Endothelial cell of umbilical vein (primary cell): Measurements from ENCODE around the gene PPM1E. TPM values are rescaled to one million over a fixed set of nuclear protein-coding genes. Genes with fewer than 3 reads are reported as not detected.
A peak's percentile ranks its signal among the peaks of the same experiment; 100 is the strongest.

Experiments used
- BruUV-seq: library from RNA; stranded (reverse); fragments of 400-500 nt; replicated peaks from 2 replicates; lab custom pipeline; 2021; lab: Mats Ljungman, UMichigan
- CTCF ChIA-PET: fragments of 300-600, 350-600 bp; sonication (Branson Sonifier 250); formaldehyde crosslinking; loops from one replicate; lab custom pipeline; 2021; ENCODE audit warnings: antibody characterized with exemption, inconsistent platforms; lab: Charles Lee
- POLR2A ChIA-PET: fragments of 300-600, 350-600 bp; sonication (Branson Sonifier 250); formaldehyde crosslinking; loops from one replicate; lab custom pipeline; 2021; ENCODE audit warnings: antibody characterized with exemption, inconsistent platforms; lab: Charles Lee
- DNase-seq: peaks from one replicate; pipeline ENCODE4 v3.0.0-alpha.2; 2011; ENCODE audit warnings: low read depth, low spot score
- FAIRE-seq: peaks from 2 replicates; lab custom pipeline; 2011; peaks lifted over from hg19 to GRCh38; lab: Jason Lieb, UNC
- H2AFZ ChIP-seq: 2 replicates; pipeline ENCODE4 v1.6.0; 2012; ENCODE audit warnings: low read depth, low read length, control low read depth, inconsistent platforms
- H3K27ac ChIP-seq: 2 replicates; pipeline ENCODE4 v1.5.1; 2011; ENCODE audit warnings: low read depth, mild to moderate bottlenecking, control low read depth, low read length, moderate library complexity; ENCODE audit not compliant: insufficient read depth
- H3K27me3 ChIP-seq, 2 experiments: 2 replicates each; pipeline versions ENCODE4 v1.6.0 to v1.6.1; 2011; ENCODE audit warnings: low read length in 2 of 2, mixed read lengths in 1 of 2; ENCODE audit not compliant: control insufficient read depth in 2 of 2, insufficient read depth in 2 of 2
- H3K36me3 ChIP-seq, 2 experiments: 2 replicates in 1 of 2; 3 replicates in 1 of 2; pipeline ENCODE4 v1.5.1; 2011; ENCODE audit warnings: low read length in 2 of 2, mild to moderate bottlenecking in 1 of 2, moderate library complexity in 1 of 2; ENCODE audit not compliant: control insufficient read depth in 2 of 2, insufficient read depth in 2 of 2; ENCODE audit errors: extremely low read depth in 1 of 2
- H3K4me1 ChIP-seq: 3 replicates; pipeline ENCODE4 v1.5.1; 2011; ENCODE audit warnings: mild to moderate bottlenecking, low read length; ENCODE audit not compliant: control insufficient read depth, insufficient read depth; ENCODE audit errors: extremely low read depth
- H3K4me2 ChIP-seq: 2 replicates; pipeline ENCODE4 v1.6.1; 2011; ENCODE audit warnings: low read length, control low read depth, mixed read lengths; ENCODE audit not compliant: insufficient read depth
- H3K4me3 ChIP-seq, 3 experiments: fragments of 200-600 bp in 1 of 3; sonication (generic), shearing (Covaris generic) in 1 of 3; replicated peaks in 1 of 3; 2 replicates each; pipeline ENCODE4 v1.5.1; 2011 to 2016; ENCODE audit warnings: control low read depth in 3 of 3, low read length in 3 of 3, mild to moderate bottlenecking in 2 of 3, inconsistent platforms in 1 of 3, low read depth in 1 of 3, moderate library complexity in 1 of 3; ENCODE audit not compliant: insufficient read depth in 1 of 3
- H3K79me2 ChIP-seq: 2 replicates; pipeline ENCODE4 v1.6.0; 2012; ENCODE audit warnings: low read length, inconsistent platforms; ENCODE audit not compliant: control insufficient read depth, insufficient read depth
- H3K9ac ChIP-seq: replicated peaks from 2 replicates; pipeline ENCODE3; 2011; ENCODE audit warnings: low read length, control low read depth; ENCODE audit not compliant: insufficient read depth; ENCODE audit errors: extremely low read depth
- H3K9me1 ChIP-seq: replicated peaks from 3 replicates; pipeline ENCODE4 v1.6.0; 2011; ENCODE audit warnings: mild to moderate bottlenecking, low read length; ENCODE audit not compliant: control insufficient read depth, insufficient read depth; ENCODE audit errors: extremely low read depth
- H3K9me3 ChIP-seq: replicated peaks from 2 replicates; pipeline ENCODE4 v1.5.1; 2012; ENCODE audit warnings: low read length, inconsistent platforms; ENCODE audit not compliant: control insufficient read depth, insufficient read depth
- H4K20me1 ChIP-seq: replicated peaks from 2 replicates; pipeline ENCODE3; 2011; ENCODE audit warnings: mild to moderate bottlenecking, low read length; ENCODE audit not compliant: control insufficient read depth, insufficient read depth; ENCODE audit errors: extremely low read depth
- CTCF ChIP-seq, 2 donors: IDR thresholded peaks; 1 replicate in 1 of 2; 2 replicates in 1 of 2; pipeline ENCODE4 v1.5.1; 2011; ENCODE audit warnings: low read length in 2 of 2, mild to moderate bottlenecking in 2 of 2, moderate library complexity in 2 of 2, control low read depth in 1 of 2, inconsistent platforms in 1 of 2, low read depth in 1 of 2; ENCODE audit not compliant: insufficient read depth in 1 of 2; ENCODE audit errors: extremely low read depth in 1 of 2
- EZH2 ChIP-seq: IDR thresholded peaks from 2 replicates; pipeline ENCODE4 v1.6.1; 2012; ENCODE audit warnings: borderline replicate concordance, low read depth, mild to moderate bottlenecking, moderate library complexity, low read length, inconsistent platforms; ENCODE audit not compliant: severe bottlenecking
- FOS ChIP-seq: IDR thresholded peaks from 2 replicates; pipeline ENCODE4 v1.6.1; 2011; ENCODE audit warnings: mild to moderate bottlenecking, low read length, moderate library complexity, borderline replicate concordance; ENCODE audit not compliant: insufficient read depth
- GATA2 ChIP-seq: IDR thresholded peaks from 2 replicates; pipeline ENCODE4 v1.7.0; 2011; ENCODE audit warnings: low read depth, mild to moderate bottlenecking, moderate library complexity, mixed read lengths, low read length; ENCODE audit not compliant: insufficient read length, insufficient read depth
- JUN ChIP-seq: IDR thresholded peaks from 2 replicates; pipeline ENCODE4 v1.6.1; 2011; ENCODE audit warnings: borderline replicate concordance, low read depth; ENCODE audit not compliant: insufficient read length, insufficient read depth
- MAX ChIP-seq: IDR thresholded peaks from 2 replicates; pipeline ENCODE4 v1.6.1; 2011; ENCODE audit not compliant: insufficient read depth, insufficient read length
- MYC ChIP-seq: IDR thresholded peaks from one replicate; pipeline ENCODE4 v1.6.1; 2011; ENCODE audit warnings: mild to moderate bottlenecking, low read depth, low read length
- POLR2A ChIP-seq: IDR thresholded peaks from 2 replicates; pipeline ENCODE4 v1.6.1; 2012; ENCODE audit warnings: low read depth, mild to moderate bottlenecking, control low read depth, low read length
- POLR2AphosphoS5 ChIP-seq: IDR thresholded peaks from 2 replicates; pipeline ENCODE4 v1.6.1; 2012; ENCODE audit warnings: low read depth, mild to moderate bottlenecking, control low read depth, low read length, moderate library complexity; ENCODE audit not compliant: insufficient read depth
- dilution Hi-C: fragments of 300-500 bp; cut with MboI; formaldehyde crosslinking; loops from one replicate; pipeline ENCODE4 v1.15.0; 2019; ENCODE audit warnings: low sequenced_read_pairs; ENCODE audit not compliant: extremely low pct_ligation_motif_present
- intact Hi-C: fragments of 100-400 bp; cut with micrococcal nuclease; formaldehyde crosslinking; loops from one replicate; pipeline ENCODE4 v1.10.0; 2022
- polyA plus RNA-seq, 4 experiments: library from polyadenylated mRNA; depleted of rRNA in 3 of 4; stranded (reverse) in 3 of 4; unstranded in 1 of 4; fragments of >200 nt; gene quantifications; 2 replicates each; pipeline versions ENCODE4 v1.2.1 to v1.2.3, GENCODE V29; 2011 to 2012; ENCODE audit warnings: missing spikeins in 1 of 4
- total RNA-seq: library from RNA; stranded (reverse); gene quantifications from 2 replicates; pipeline ENCODE4 v1.2.3, GENCODE V29; 2021

The PPM1E gene
- total and polyA plus RNA-seq, 2 donors (not counting 3 experiments of a cell fraction or from before 2014, with no cell fraction given), result 0.01 TPM; not detected in 1

GRCh38 chr17:59001158-59001814 lies 245.6 kb downstream of the PPM1E start:
- CTCF ChIA-PET, result interaction anchor here (1.9 to 5.8 kb wide), 4 partner anchors 8 to 482 kb away, joined by 7 to 100 read pairs (median 63); no protein-coding TSS in a partner anchor
- no peaks in the 10 kb centered on the region for H3K79me2 ChIP-seq
- TF ChIP-seq POLR2AphosphoS5, result peak; percentile 45
- no peak for TF ChIP-seq MYC
- peak; percentile 34 for TF ChIP-seq JUN
- peak; percentile 40 for TF ChIP-seq POLR2A
- dilution Hi-C loops, result no loop called here
- FAIRE-seq (peak; percentile 92), DNase-seq (peak; percentile 71)
- POLR2A ChIA-PET, result interaction anchor here (1.0 kb wide), 1 partner anchor 370 kb away, joined by 3 read pairs; no protein-coding TSS in a partner anchor
- peak overlapping the region in 1 of 3 experiments; percentile 18 for H3K4me3 ChIP-seq
- peak overlapping the region; percentile 36 for H3K27ac ChIP-seq
- H2AFZ ChIP-seq, result no peak overlapping the region
- peaks cover 35% of the 10 kb centered on the region for H3K4me1 ChIP-seq
- peak overlapping the region; percentile 71 for H3K9ac ChIP-seq
- intact Hi-C loops, result loop anchor here (1.0 kb wide), 2 partner anchors 342 to 483 kb away; no protein-coding TSS in a partner anchor
- H3K36me3 ChIP-seq, result peaks cover 2 to 3% of the 10 kb centered on the region in 2 experiments
- no TSS peak for BruUV-seq
- H4K20me1 ChIP-seq, result no peaks in the 10 kb centered on the region
- H3K27me3 ChIP-seq, result no peaks in the 10 kb centered on the region
- peak overlapping the region; percentile 46 for H3K4me2 ChIP-seq
- no peaks in the 10 kb centered on the region for H3K9me3 ChIP-seq
- H3K9me1 ChIP-seq, result no peaks in the 10 kb centered on the region

- peaks cover 35% of the 10 kb centered on the region for H3K4me1 ChIP-seq
- intact Hi-C loops (loop anchor here (2.0 kb wide), 1 partner anchor 45 kb away; no protein-coding TSS in a partner anchor), dilution Hi-C loops (no loop called here)
- H3K9me1 ChIP-seq, result no peaks in the 10 kb centered on the region
- DNase-seq (peak; percentile 20), FAIRE-seq (no peak)
- CTCF ChIA-PET, result interaction anchor here (1.9 to 5.8 kb wide), 4 partner anchors 9 to 483 kb away, joined by 7 to 100 read pairs (median 63); no protein-coding TSS in a partner anchor
- no TSS peak for BruUV-seq
- peak overlapping the region; percentile 46 for H3K4me2 ChIP-seq
- TF ChIP-seq FOS (no peak), MAX (no peak), EZH2 (no peak), POLR2AphosphoS5 (no peak), GATA2 (no peak), JUN (no peak), MYC (no peak), CTCF (IDR thresholded peaks at IDR 0.05; ENCODE audit: extremely low read depth in 1 of 2, insufficient read depth in 1 of 2, low read depth in 1 of 2, low read length in 2 of 2) (no peak), POLR2A (no peak)
- peaks cover 2 to 3% of the 10 kb centered on the region in 2 experiments for H3K36me3 ChIP-seq
- POLR2A ChIA-PET, result interaction anchor here (1.0 kb wide), 1 partner anchor 371 kb away, joined by 3 read pairs; no protein-coding TSS in a partner anchor
- no peaks in the 10 kb centered on the region for H3K27me3 ChIP-seq
- no peaks in the 10 kb centered on the region for H3K79me2 ChIP-seq
- H3K4me3 ChIP-seq, result no peak overlapping the region
- H3K9me3 ChIP-seq, result no peaks in the 10 kb centered on the region
- H3K9ac ChIP-seq, result peak overlapping the region; percentile 71
- H2AFZ ChIP-seq, result no peak overlapping the region
- peak overlapping the region; percentile 36 for H3K27ac ChIP-seq
- H4K20me1 ChIP-seq, result no peaks in the 10 kb centered on the region
Measured at GRCh38 chr17:59002126-59002525, 246.5 kb downstream of the PPM1E start.
